ENCODE data around the gene NECTIN2. TPM values are rescaled to one million over a fixed set of nuclear protein-coding genes. Genes with fewer than 3 reads are reported as not detected.
"Not testable (repeated sequence)": the region's sequence is repeated elsewhere in the genome, so short reads cannot be mapped to it uniquely, and the experiment has no call there.

Gene NECTIN2
- polyA plus RNA-seq, 3 donors: 152 to 171 (median 163) TPM

DNA sequence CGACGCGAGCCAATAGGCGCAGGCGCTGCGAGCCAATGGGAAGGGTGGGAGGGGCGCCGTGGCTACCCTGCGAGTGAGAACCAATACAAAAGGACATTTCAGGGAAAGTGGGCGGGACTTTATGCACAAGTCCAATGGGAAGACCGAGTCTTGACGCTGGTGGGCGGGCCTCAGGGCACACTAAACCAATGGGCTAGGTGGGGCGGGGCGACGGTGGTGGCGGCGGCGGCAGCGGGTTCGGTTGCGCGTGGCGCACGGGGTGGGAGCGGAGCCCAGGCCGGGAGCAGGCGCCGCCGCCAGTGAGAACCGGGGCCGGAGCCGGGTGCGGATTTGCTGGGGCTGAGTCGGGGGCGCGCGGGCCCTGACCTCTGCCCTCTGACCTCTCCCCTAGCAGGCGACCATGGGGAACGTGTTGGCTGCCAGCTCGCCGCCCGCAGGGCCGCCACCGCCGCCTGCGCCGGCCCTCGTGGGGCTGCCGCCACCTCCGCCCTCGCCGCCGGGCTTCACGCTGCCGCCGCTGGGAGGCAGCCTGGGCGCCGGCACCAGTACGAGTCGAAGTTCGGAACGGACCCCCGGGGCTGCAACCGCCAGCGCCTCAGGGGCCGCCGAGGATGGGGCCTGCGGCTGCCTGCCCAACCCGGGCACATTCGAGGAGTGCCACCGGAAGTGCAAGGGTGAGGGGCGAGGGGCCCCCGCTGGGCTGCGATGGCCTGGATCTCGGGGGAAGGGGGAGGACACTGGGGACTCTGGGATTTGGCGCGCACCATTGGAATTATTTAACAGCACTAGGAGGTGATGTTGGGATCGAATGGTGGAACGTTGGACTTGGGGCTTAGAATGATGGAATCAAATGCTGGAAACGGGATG, 45.2 kb downstream of the NECTIN2 start, which contains the start of gene TOMM40:
Gene TOMM40 (plus strand): TSS at position 239 of the 867 bp plus-strand sequence. CDS start 162 bp downstream, at position 401.
- peak in 6 of 11 donors; percentile 100 for DNase-seq (ENCODE audit: extremely low read depth in 1 of 11, low read depth in 9 of 11, low spot score in 4 of 11)

DNA sequence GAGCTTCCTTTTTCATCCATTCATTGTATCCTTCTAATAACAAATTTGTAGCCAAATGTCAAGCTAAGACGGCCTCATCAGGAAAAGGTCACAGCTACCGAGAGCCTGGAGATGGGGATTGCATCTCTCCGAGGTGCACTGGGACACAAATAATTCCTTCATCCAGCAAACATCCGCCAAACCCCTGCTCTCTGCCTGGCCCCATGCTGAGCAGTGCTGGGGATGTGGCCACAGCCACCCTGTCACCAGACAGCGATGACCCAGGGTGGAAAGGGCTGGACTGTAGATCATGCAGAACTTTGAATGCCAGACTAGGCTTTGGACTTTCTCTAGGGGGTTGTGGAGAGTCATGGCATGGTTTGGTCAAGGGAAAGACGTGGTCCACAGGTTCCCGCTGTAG, 46.8 kb downstream of the NECTIN2 start:
- no peak for DNase-seq (ENCODE audit: extremely low read depth in 1 of 11, low read depth in 9 of 11, low spot score in 4 of 11)

- no peak for DNase-seq (ENCODE audit: extremely low read depth in 1 of 11, low read depth in 9 of 11, low spot score in 4 of 11)
Measured at GRCh38 chr19:44893332-44894051, 47.4 kb downstream of the NECTIN2 start.

DNA sequence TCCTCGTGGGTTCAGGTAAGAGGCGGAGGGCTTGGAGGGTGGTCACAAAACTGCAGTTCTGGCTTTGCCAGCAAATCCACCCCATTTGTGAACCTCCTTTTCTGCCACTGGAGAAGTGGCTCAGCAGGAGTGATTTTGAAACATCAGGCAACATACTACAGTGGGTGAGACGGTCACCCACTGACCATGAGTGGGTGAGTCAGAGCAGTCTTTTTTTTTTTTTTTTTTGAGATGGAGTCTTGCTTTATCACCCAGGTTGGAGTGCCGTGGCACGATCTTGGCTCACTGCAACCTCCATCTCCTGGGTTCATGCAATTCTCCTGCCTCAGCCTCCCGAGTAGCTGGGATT, 47.9 kb downstream of the NECTIN2 start:
- DNase-seq (ENCODE audit: extremely low read depth in 1 of 11, low read depth in 9 of 11, low spot score in 4 of 11): no peak

GRCh38 chr19:44894946-44895345, 48.8 kb downstream of the NECTIN2 start:
- DNase-seq (ENCODE audit: extremely low read depth in 1 of 11, low read depth in 9 of 11, low spot score in 4 of 11): no peak

- no peak for DNase-seq (ENCODE audit: extremely low read depth in 1 of 11, low read depth in 9 of 11, low spot score in 4 of 11)
Measured at GRCh38 chr19:44897835-44898234, 51.7 kb downstream of the NECTIN2 start.

DNA sequence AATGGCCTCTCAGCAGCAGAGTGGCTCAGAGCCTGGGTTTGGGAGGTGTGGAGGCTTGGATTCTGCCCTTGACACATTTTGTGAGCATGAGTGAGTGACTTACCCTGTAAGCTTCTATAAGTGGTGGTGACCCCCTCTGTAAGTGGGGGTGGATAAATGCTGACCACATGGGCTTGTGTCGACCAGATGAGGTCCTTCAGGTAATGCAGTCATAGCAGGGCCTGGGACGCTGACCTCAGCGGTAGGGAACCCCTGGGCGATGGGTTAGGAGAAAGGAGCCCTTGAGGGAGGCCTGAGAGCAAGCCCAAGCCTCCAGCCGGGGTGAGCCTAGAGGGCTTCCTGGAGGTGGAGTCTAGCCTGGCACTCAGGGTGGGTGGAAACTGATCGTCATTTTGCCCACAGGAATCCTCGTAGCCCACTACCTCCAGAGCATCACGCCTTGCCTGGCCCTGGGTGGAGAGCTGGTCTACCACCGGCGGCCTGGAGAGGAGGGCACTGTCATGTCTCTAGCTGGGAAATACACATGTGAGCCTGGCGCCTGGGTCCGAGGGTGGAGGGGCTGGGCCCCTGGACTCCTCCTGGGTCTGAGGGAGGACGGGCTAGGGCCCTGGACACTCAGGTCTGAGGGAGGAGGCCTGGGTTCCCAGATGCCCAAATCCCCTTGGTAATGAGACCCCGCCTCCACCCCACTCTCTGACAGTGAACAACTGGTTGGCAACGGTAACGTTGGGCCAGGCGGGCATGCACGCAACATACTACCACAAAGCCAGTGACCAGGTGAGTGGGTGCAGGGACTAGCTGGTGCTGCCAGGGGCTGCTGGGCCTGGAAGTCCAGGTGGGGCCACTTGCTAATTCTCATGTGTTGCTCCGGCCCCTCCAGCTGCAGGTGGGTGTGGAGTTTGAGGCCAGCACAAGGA, 54.5 kb downstream of the NECTIN2 start:
- DNase-seq (ENCODE audit: extremely low read depth in 1 of 11, low read depth in 9 of 11, low spot score in 4 of 11): no peak

GRCh38 chr19:44903216-44903601, 57.1 kb downstream of the NECTIN2 start:
- no peak for DNase-seq (ENCODE audit: extremely low read depth in 1 of 11, low read depth in 9 of 11, low spot score in 4 of 11)

GRCh38 chr19:44903602-44904425, 57.7 kb downstream of the NECTIN2 start:
- peak in 2 of 11 donors; percentile 24 to 43 for DNase-seq (ENCODE audit: extremely low read depth in 1 of 11, low read depth in 9 of 11, low spot score in 4 of 11)

DNA sequence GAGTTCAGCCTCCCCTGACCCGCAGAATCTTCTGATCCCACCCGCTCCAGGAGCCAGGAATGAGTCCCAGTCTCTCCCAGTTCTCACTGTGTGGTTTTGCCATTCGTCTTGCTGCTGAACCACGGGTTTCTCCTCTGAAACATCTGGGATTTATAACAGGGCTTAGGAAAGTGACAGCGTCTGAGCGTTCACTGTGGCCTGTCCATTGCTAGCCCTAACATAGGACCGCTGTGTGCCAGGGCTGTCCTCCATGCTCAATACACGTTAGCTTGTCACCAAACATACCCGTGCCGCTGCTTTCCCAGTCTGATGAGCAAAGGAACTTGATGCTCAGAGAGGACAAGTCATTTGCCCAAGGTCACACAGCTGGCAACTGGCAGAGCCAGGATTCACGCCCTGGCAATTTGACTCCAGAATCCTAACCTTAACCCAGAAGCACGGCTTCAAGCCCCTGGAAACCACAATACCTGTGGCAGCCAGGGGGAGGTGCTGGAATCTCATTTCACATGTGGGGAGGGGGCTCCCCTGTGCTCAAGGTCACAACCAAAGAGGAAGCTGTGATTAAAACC, 58.4 kb downstream of the NECTIN2 start:
- DNase-seq (ENCODE audit: extremely low read depth in 1 of 11, low read depth in 9 of 11, low spot score in 4 of 11): no peak

- DNase-seq (ENCODE audit: extremely low read depth in 1 of 11, low read depth in 9 of 11, low spot score in 4 of 11): peak in 1 of 11 donors; percentile 46
Measured at GRCh38 chr19:44905437-44906160, 59.5 kb downstream of the NECTIN2 start, which contains the start of gene APOE. TSS of gene APOE (plus strand) at chr19:44905796. CDS start at chr19:44906625, 829 bp downstream.

DNA sequence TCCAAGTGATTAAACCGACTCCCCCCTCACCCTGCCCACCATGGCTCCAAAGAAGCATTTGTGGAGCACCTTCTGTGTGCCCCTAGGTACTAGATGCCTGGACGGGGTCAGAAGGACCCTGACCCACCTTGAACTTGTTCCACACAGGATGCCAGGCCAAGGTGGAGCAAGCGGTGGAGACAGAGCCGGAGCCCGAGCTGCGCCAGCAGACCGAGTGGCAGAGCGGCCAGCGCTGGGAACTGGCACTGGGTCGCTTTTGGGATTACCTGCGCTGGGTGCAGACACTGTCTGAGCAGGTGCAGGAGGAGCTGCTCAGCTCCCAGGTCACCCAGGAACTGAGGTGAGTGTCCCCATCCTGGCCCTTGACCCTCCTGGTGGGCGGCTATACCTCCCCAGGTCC, 61.5 kb downstream of the NECTIN2 start:
- no peak for DNase-seq (ENCODE audit: extremely low read depth in 1 of 11, low read depth in 9 of 11, low spot score in 4 of 11)

DNA sequence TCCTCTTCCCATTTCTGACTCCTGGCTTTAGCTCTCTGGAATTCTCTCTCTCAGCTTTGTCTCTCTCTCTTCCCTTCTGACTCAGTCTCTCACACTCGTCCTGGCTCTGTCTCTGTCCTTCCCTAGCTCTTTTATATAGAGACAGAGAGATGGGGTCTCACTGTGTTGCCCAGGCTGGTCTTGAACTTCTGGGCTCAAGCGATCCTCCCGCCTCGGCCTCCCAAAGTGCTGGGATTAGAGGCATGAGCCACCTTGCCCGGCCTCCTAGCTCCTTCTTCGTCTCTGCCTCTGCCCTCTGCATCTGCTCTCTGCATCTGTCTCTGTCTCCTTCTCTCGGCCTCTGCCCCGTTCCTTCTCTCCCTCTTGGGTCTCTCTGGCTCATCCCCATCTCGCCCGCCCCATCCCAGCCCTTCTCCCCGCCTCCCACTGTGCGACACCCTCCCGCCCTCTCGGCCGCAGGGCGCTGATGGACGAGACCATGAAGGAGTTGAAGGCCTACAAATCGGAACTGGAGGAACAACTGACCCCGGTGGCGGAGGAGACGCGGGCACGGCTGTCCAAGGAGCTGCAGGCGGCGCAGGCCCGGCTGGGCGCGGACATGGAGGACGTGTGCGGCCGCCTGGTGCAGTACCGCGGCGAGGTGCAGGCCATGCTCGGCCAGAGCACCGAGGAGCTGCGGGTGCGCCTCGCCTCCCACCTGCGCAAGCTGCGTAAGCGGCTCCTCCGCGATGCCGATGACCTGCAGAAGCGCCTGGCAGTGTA, 62.2 kb downstream of the NECTIN2 start:
- no peak for DNase-seq (ENCODE audit: extremely low read depth in 1 of 11, low read depth in 9 of 11, low spot score in 4 of 11)

DNA sequence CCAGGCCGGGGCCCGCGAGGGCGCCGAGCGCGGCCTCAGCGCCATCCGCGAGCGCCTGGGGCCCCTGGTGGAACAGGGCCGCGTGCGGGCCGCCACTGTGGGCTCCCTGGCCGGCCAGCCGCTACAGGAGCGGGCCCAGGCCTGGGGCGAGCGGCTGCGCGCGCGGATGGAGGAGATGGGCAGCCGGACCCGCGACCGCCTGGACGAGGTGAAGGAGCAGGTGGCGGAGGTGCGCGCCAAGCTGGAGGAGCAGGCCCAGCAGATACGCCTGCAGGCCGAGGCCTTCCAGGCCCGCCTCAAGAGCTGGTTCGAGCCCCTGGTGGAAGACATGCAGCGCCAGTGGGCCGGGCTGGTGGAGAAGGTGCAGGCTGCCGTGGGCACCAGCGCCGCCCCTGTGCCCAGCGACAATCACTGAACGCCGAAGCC, 62.8 kb downstream of the NECTIN2 start:
- DNase-seq (ENCODE audit: extremely low read depth in 1 of 11, low read depth in 9 of 11, low spot score in 4 of 11): no peak

GRCh38 chr19:44909775-44910174, 63.7 kb downstream of the NECTIN2 start:
- no peak for DNase-seq (ENCODE audit: extremely low read depth in 1 of 11, low read depth in 9 of 11, low spot score in 4 of 11)

- not testable (repeated sequence) for DNase-seq (ENCODE audit: extremely low read depth in 1 of 11, low read depth in 9 of 11, low spot score in 4 of 11)
Measured at GRCh38 chr19:44911896-44912295, 65.8 kb downstream of the NECTIN2 start.

DNA sequence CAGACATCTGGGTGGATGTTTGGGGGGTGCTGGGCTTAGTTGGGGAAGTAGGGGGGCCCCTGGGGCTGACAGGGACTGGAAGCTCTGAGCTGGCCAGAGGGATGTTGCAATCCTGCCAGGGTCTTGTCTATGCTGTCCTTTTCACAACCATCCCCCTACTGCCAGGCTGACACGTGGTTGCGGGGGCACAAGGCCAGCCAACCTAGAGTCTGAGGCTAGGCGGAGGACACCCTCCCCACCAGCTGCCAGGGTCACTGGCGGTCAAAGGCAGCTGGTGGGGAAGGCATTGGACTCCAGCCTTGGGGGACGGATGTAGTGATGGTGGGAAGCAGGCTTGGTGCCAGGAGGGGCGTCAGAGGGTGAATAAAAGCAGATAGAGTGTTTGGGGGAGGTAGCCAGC, 66.8 kb downstream of the NECTIN2 start:
- DNase-seq (ENCODE audit: extremely low read depth in 1 of 11, low read depth in 9 of 11, low spot score in 4 of 11): no peak
